ENCODE data around the gene ZFPM1.

DNA sequence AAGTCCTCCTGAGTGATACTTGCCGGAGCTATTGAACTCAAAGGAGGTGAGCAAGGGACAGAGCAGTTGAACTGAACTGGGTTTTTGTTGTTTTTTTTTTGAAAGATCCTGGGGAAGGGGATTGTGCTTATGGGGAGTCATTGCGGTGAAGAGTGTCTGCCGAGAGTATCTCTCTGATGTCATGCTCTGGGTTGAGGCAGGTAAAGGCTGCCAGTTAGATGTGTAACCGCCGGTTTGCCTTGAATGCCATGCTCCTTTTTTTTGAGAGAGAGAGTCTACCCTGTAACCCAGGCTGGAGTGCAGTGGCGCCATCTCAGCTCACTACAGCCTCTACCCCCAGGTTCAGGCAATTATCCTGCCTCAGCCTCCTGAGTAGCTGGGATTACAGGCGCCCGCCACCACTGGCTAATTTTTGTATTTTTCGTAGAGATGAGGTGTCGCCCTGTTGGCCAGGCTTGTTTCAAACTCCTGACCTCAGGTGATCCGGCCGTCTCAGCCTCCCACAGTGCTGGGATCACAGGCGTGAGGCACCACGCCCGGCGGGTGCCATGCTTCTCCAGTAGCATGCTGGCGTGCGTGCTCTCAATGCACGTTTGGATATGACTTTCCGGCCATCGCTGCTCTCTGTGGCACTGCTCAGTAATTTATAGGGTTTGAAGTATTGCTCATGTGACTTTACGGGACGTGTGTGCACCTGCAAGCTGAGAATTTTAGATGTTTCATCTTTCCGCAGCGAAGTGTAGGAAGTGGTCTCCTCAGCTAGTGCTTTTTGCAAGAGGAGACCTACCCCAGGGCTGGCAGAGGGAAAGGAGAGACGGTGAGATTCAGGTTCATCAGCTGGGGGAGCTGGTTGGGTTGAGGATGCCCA, 125.6 kb downstream of the ZFPM1 start:
- TF ChIP-seq POLR2AphosphoS5 (IDR thresholded peaks at IDR 0.05; ENCODE audit: low read depth, low read length), result no peak
- TF ChIP-seq, protein P1, sequence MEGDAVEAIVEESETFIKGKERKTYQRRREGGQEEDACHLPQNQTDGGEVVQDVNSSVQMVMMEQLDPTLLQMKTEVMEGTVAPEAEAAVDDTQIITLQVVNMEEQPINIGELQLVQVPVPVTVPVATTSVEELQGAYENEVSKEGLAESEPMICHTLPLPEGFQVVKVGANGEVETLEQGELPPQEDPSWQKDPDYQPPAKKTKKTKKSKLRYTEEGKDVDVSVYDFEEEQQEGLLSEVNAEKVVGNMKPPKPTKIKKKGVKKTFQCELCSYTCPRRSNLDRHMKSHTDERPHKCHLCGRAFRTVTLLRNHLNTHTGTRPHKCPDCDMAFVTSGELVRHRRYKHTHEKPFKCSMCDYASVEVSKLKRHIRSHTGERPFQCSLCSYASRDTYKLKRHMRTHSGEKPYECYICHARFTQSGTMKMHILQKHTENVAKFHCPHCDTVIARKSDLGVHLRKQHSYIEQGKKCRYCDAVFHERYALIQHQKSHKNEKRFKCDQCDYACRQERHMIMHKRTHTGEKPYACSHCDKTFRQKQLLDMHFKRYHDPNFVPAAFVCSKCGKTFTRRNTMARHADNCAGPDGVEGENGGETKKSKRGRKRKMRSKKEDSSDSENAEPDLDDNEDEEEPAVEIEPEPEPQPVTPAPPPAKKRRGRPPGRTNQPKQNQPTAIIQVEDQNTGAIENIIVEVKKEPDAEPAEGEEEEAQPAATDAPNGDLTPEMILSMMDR (IDR thresholded peaks at IDR 0.05; ENCODE audit: control extremely low read depth in 1 of 3, insufficient read depth in 1 of 3, low read depth in 1 of 3, low read length in 3 of 3), result no peak
- no peak for TF ChIP-seq GABPA (IDR thresholded peaks at IDR 0.05; ENCODE audit: borderline replicate concordance, insufficient read depth, low read length)
- TF ChIP-seq MAFK (IDR thresholded peaks at IDR 0.05; ENCODE audit: low read depth, low read length), result no peak
- TF ChIP-seq RFX5 (IDR thresholded peaks at IDR 0.05; ENCODE audit: borderline replicate concordance, low read depth, low read length), result no peak
- no peak for TF ChIP-seq POLR2A (IDR thresholded peaks at IDR 0.05; ENCODE audit: control extremely low read depth in 1 of 2, low read depth in 2 of 2, low read length in 2 of 2)
- TF ChIP-seq YY1 (IDR thresholded peaks at IDR 0.05; ENCODE audit: low read depth, low read length), result no peak
- no peak for TF ChIP-seq RXRA (IDR thresholded peaks at IDR 0.05; ENCODE audit: insufficient read depth, low read depth, low read length)
- no peak for TF ChIP-seq NANOG (IDR thresholded peaks at IDR 0.05; ENCODE audit: insufficient read depth, low read depth, low read length, poor library complexity, severe bottlenecking)
